DLD1 (cell line): ENCODE results near the gene PML.
"Not testable (repeated sequence)": the region's sequence is repeated elsewhere in the genome, so short reads cannot be mapped to it uniquely, and the experiment has no call there.

Experiments used
- in situ Hi-C: cut with HindIII; loops from 2 replicates; pipeline ENCODE4 v1.10.0; 2017; ENCODE audit warnings: low sequenced_read_pairs

Gene PML

DNA sequence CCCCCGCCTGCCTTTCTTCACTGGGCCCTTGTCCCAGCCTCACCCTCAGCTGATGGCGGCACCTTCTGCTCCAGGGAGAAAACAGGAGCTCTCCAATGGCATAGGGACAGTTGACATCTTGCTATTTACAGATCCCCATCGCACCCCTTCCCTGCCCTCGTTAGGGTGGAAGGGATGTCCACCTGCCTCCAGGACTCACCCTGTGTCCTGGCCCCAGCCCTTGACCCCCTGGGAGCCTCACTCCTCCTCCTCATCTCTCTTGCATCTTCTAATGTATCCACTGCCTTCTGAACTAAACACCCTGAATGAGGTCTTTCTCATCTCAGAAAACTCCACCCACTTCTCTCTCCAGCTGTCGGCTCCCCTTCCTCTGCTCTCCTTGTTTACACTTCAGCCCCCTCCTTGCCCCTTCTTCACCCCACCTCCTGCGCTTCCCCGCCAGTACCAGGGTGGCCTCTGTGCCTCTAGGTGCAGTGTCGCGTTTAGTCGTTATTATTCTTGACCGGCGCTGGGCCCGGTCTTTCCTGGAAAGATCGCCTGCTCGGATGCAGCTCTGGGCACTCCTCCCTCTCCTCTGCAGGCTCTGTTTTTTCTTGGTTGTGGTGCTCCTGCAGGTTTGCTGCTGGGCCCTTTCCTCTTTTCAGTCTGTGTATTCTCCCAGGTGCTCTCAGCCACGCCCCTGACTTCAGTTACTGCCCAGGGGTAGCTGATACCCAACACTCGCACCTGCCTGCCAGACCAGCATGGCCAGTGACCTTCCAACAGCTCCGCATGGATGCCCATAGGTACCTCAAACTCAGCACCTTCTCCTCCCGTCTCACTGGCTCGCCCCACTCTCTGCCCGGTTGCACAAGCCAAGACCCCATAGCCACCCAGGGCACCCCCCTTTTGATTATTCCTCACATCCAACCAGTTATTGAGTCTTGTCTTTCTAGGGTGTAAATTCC lies 42.9 kb downstream of the PML start:
- in situ Hi-C loops = no loop called here

DNA sequence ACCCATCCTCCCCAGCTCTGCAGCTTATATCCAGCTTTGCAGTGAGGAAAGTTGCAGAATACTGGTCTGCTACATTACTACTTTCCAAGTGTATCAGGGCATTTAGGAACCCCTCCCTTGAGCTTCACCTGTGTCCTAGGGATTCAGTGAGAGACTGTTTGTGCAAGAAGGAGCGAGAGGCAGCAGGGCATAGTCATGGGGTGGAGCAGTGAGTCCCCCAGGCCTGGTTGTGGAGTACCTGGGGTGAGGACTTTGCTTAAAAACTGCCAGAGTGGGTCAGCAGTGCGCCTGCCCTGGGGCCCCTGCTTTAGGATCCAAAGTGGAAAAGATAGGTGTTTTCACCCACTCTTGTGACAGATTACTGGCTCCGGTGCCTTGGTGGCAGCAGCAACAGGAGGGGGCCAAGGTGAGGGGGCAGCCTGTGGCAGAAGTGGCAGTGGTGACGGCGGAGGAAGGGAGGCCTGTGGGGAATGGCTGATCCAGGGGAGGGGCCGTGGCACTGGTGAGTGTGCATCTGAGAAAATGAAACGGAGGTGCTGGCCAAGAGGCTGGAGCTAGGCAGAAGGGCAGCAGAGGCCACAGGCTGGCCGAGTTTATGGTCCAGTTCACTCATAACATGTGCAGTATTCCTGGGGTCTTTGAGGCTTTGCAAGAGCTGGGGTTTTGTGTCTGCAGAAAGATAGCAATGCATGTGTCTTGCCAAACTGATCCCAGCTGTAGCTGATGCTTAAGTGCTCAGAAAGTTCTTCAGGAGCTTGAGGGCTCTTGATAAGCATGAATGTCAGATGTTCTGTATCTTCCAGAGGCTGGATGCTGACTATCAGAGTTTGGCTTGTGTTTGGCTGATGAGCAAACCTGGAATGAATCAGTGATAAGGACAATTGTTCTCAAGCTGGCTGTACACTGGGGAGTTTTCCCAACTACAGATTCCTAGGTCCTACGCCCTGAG lies 44.5 kb downstream of the PML start:
- in situ Hi-C loops = no loop called here

DNA sequence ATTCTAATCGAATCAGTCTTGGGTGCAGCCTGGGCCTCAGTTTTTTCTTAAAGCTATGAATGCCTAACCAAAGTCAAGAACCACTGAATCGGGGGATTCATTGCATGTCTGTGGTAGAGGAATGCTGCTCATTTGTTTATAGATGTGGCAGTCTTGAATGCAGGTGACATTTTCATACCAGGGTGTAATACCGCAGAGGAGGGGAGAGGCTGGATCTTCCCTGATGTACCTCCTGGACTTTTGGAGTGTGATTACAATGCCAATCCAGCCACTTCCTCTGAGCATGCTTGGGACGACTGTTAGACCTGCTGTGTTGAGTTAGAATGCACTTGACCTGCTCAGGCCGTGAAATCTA lies 45.1 kb downstream of the PML start:
- in situ Hi-C loops = loop anchor here (10.0 kb wide), 1 partner anchor 85 kb away; no protein-coding TSS in a partner anchor

GRCh38 chr15:74040109-74040850 lies 45.8 kb downstream of the PML start:
- in situ Hi-C loops = loop anchor here (10.0 kb wide), 1 partner anchor 85 kb away; no protein-coding TSS in a partner anchor

DNA sequence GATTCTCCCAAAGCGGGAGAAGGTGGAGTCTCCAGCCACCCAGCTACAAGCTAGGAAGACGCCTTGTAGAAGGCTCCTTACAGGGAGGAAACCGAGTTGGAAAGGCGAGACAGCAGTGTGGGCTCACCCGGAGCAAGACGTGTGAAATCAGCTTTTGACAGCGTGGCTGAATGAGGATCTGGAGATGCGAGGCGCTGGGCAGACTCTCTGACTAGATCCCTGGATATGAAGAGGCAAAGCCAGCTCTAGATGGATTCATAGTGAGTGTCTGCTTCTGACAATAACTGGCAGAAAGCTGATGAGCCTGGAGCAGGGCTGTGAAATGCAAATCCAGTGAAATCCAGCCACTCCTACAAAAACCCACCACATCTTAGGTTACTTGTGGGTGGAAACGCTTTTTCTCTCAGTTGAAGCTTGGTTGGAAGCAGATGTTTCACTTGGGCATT lies 46.8 kb downstream of the PML start:
- in situ Hi-C loops = loop anchor here (10.0 kb wide), 1 partner anchor 83 kb away; no protein-coding TSS in a partner anchor

- in situ Hi-C loops = loop anchor here (10.0 kb wide), 1 partner anchor 83 kb away; no protein-coding TSS in a partner anchor
Measured at GRCh38 chr15:74041777-74042435, 47.4 kb downstream of the PML start.

GRCh38 chr15:74042603-74043424 lies 48.3 kb downstream of the PML start:
- in situ Hi-C loops = loop anchor here (10.0 kb wide), 1 partner anchor 82 kb away; no protein-coding TSS in a partner anchor

DNA sequence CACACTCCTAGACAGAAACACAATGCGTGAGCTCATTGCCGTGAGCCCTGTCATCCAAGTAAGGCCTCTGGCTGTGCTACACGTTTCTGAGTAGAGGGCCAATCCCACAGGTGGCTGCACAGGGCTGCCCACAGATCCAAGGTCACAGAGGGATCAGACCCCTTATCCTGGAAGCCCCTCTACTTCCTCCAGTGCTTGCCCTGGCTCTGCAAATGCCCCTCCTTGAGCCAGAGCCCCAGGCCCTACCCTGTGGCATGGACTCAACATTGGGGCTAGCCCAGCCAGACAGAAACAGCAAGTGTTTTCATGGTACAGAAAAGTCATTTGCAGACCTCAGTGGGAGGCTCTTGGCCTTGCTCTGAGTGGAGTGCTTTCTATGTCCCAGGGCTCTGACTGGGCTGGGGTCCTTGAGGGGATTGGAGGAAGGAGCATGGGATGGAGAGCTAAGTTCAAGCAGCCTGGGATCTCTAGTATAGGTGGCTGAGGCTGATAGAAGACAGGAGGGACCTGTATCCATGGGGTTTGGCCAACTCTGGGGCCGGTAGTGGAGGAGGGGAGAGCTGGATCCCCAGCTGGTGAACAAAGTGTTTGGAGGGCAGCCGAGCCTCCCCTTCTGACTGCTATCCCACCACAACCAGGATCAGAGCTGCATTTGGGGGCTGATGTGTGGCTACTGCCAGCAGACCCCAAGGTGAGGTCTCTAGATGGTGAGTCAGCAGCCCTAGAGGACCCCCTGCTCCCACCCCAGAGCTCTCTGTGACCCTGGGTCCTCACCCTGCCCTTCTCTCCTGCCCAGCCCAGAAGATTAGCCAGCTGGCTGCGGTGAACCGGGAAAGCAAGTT lies 49.1 kb downstream of the PML start:
- in situ Hi-C loops = loop anchor here (10.0 kb wide), 1 partner anchor 81 kb away; no protein-coding TSS in a partner anchor

GRCh38 chr15:74044267-74045110 lies 50.0 kb downstream of the PML start:
- in situ Hi-C loops = loop anchor here (10.0 kb wide), 1 partner anchor 80 kb away; no protein-coding TSS in a partner anchor

DNA sequence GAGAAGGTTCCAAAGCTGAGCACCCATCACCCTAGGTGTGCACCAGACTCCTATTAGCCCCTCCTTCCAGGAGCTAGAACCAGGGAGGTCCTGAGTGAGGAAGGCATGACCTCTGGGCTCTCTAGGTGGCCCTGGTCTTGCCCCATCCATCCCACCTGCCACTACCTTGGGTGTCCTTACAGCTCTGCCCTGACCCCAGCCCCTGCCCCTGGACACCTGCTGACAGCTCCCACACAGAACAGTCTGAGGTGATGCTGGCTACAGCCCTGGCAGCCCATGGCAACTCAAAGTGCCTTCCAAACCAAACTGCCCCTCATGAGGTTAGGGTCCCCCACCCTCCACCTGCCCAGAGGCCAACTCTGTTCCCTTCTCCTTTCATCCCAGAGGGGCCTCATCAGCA lies 50.7 kb downstream of the PML start:
- in situ Hi-C loops = loop anchor here (10.0 kb wide), 1 partner anchor 80 kb away; no protein-coding TSS in a partner anchor

GRCh38 chr15:74045636-74046274 lies 51.2 kb downstream of the PML start:
- in situ Hi-C loops = loop anchor here (10.0 kb wide), 1 partner anchor 79 kb away; no protein-coding TSS in a partner anchor

- in situ Hi-C loops = loop anchor here (10.0 kb wide), 1 partner anchor 79 kb away; no protein-coding TSS in a partner anchor
Measured at GRCh38 chr15:74046275-74046674, 51.8 kb downstream of the PML start.

- in situ Hi-C loops = no loop called here
Measured at GRCh38 chr15:74050127-74050526, 55.6 kb downstream of the PML start.

GRCh38 chr15:74050556-74051234 lies 56.2 kb downstream of the PML start:
- in situ Hi-C loops = no loop called here

GRCh38 chr15:74052271-74053260 lies 58.0 kb downstream of the PML start:
- in situ Hi-C loops = not testable (repeated sequence)
